Epithelial cell of proximal tubule (primary cell): ENCODE results near the gene SORL1. TPM values are rescaled to one million over a fixed set of nuclear protein-coding genes. Genes with fewer than 3 reads are reported as not detected.
A peak's percentile ranks its signal among the peaks of the same experiment; 100 is the strongest.

Experiments
- DNase-seq: peaks from one replicate; pipeline ENCODE4 v3.0.0-alpha.2; 2011; ENCODE audit warnings: low read depth
- H3K4me3 ChIP-seq: 2 replicates; pipeline ENCODE4 v1.5.1; 2011; ENCODE audit warnings: low read depth, mild to moderate bottlenecking, low read length
- total RNA-seq: library from RNA; depleted of rRNA; stranded (reverse); fragments of >200 nt; gene quantifications from 2 replicates; pipeline ENCODE4 v1.2.3, GENCODE V29; 2015
- TF ChIP-seq, protein P1 (sequence below): conservative IDR thresholded peaks from 2 replicates; pipeline ENCODE4 v1.5.1; 2012; ENCODE audit warnings: low read depth, mild to moderate bottlenecking, low read length

SORL1 gene
- total RNA-seq, 1 donor from 2014 or later, result 7.8 TPM

GRCh38 chr11:121588747-121589146 is 136.6 kb downstream of the SORL1 start:
- H3K4me3 ChIP-seq, result no peak overlapping the region
- TF ChIP-seq, protein P1, sequence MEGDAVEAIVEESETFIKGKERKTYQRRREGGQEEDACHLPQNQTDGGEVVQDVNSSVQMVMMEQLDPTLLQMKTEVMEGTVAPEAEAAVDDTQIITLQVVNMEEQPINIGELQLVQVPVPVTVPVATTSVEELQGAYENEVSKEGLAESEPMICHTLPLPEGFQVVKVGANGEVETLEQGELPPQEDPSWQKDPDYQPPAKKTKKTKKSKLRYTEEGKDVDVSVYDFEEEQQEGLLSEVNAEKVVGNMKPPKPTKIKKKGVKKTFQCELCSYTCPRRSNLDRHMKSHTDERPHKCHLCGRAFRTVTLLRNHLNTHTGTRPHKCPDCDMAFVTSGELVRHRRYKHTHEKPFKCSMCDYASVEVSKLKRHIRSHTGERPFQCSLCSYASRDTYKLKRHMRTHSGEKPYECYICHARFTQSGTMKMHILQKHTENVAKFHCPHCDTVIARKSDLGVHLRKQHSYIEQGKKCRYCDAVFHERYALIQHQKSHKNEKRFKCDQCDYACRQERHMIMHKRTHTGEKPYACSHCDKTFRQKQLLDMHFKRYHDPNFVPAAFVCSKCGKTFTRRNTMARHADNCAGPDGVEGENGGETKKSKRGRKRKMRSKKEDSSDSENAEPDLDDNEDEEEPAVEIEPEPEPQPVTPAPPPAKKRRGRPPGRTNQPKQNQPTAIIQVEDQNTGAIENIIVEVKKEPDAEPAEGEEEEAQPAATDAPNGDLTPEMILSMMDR, result no peak
- no peak for DNase-seq

DNA sequence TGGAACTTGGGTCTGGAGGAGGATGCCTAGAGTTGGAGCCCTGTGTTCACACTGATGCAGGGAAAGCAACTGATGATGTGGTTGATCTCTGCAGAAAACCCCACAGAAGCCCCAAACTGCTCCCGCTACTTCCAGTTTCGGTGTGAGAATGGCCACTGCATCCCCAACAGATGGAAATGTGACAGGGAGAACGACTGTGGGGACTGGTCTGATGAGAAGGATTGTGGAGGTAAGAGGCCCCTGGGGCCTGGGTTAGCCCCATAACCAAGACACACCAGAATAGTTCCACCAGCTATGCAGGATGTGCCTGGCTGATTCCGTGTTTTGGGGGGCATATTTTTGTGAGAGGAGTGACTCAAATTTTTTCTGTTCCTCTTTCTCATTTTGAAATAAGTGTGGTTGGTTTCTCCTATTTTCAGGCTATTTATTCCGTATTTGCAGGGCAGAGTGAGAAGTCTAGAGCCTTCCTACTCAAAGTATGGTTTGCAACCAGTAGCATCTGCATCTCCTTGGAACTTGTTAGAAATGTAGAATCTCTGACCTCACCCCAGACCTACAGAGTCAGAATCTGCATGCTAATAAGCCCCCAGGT is 137.9 kb downstream of the SORL1 start:
- no peak for DNase-seq
- no peak overlapping the region for H3K4me3 ChIP-seq
- TF ChIP-seq, protein P1, result no peak

GRCh38 chr11:121590772-121591404 is 138.8 kb downstream of the SORL1 start:
- TF ChIP-seq, protein P1, result no peak
- H3K4me3 ChIP-seq, result no peak overlapping the region
- no peak for DNase-seq

- TF ChIP-seq, protein P1, result peak; percentile 89
- no peak overlapping the region for H3K4me3 ChIP-seq
- DNase-seq, result no peak
Measured at GRCh38 chr11:121591405-121592033, 139.4 kb downstream of the SORL1 start.

DNA sequence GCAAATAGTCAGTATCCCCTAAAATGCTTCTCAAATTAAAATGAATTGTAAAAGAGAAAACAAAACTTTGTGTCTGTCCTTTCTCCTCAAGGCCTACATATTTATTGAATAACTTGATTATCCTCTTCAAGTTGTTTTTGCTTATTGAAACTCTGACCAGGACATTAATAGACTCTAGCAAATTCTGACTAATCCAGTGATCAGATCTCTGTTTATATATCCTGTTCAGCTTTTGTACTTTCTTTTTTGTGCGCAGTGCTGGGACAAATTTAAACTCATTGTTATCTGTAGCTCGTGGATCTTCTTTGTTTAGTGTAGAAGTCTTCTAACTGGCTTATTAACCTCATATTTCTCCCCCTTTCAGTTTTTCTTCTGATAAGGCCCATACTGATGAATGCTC is 140.6 kb downstream of the SORL1 start:
- no peak for DNase-seq
- TF ChIP-seq, protein P1, result no peak

GRCh38 chr11:121595717-121596161 is 143.6 kb downstream of the SORL1 start:
- H3K4me3 ChIP-seq, result no peak overlapping the region
- TF ChIP-seq, protein P1, result no peak
- DNase-seq, result peak; percentile 44

More for the DNA sequence above, 140.6 kb downstream of the SORL1 start:
- H3K4me3 ChIP-seq, result no peak overlapping the region
